Measurements from ENCODE around the gene NEUROG3.
A peak's percentile ranks its signal among the peaks of the same experiment; 100 is the strongest.

NEUROG3 gene, protein sequence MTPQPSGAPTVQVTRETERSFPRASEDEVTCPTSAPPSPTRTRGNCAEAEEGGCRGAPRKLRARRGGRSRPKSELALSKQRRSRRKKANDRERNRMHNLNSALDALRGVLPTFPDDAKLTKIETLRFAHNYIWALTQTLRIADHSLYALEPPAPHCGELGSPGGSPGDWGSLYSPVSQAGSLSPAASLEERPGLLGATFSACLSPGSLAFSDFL

DNA sequence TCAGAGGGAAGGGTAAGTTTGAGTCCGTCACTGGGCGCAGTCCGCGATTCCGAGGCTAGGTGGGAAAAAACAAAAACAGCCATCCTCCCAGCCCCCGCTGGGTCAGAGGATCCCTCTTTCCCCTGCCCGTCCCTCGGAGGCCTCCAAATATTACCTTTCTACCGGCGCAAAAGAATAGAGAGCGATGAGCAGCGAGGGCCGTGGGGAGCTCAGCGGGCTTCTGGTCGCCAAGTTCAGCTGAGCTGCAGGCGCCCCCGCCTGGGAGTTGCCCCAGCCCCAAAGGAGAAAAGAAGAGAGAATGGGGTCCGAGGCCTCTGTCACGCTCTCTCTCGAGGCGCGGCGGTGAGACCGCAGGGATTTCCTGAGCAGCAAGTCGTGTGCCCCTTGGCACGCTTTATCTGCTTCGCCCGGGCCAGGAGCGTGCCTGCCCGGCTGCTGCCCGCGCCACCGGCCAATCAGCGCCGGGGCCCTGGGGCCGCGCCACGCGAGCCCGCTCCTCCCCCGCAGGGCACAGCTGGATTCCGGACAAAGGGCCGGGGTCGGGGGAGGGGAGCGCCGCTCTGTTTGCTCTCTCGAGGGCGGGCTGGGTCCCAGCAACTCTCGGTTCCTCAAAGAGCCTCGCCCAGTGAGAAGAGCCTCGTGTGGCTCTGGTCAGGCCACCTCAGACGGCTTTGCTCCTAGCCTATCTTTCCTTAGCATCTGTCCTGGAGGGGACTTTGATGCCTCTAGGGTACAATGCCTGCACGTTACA, at the start of gene NEUROG3:
Gene NEUROG3 (minus strand): TSS at position 367 of the 751 bp plus-strand sequence. CDS start 379 bp downstream, outside the sequence.
- no peak for DNase-seq (ENCODE audit: low read depth)

DNA sequence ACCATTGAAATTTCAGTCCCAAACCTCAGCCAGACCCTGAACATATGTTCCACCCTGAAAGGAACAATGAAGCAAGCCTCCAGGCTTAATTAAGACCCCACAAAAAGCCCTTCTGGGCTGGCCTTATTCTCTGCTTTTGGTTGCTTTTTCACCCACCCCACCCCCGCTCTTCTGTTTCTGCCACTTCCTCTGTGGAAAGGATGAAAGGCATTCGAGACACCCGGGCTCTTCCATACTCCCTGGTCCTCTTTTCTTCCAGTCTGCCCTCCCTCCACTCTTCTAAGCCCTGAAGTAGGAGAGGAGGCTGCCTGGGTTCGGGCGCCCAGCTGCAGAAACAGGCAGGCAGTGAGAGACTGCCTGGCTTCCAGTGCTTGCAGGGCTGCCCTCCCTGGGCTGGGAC, 47.4 kb upstream of the NEUROG3 start:
- no peak for DNase-seq (ENCODE audit: low read depth)

GRCh38 chr10:69619626-69620025, 46.4 kb upstream of the NEUROG3 start:
- DNase-seq (ENCODE audit: low read depth), result no peak

DNA sequence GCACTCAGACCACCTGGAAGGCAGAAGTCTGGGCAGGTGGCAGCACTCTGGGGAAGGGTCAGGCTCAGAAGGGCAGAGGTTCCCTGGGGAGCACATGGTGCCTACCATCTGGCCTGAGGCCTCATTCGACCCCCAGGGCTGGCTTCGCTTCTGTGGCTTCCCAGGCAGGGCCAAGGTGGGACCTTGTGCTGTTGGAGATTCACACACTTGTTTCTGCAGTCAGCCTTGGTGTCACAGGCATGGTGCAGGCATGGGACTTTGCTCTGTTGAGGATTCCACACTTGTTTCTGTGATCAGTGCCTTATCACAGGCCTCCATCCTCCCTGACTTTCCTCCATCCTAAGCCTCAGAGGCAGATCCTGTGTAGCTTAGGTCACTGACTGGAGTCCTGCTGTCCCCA, 45.5 kb upstream of the NEUROG3 start:
- DNase-seq (ENCODE audit: low read depth), result no peak

GRCh38 chr10:69616358-69616757, 43.1 kb upstream of the NEUROG3 start:
- no peak for DNase-seq (ENCODE audit: low read depth)

DNA sequence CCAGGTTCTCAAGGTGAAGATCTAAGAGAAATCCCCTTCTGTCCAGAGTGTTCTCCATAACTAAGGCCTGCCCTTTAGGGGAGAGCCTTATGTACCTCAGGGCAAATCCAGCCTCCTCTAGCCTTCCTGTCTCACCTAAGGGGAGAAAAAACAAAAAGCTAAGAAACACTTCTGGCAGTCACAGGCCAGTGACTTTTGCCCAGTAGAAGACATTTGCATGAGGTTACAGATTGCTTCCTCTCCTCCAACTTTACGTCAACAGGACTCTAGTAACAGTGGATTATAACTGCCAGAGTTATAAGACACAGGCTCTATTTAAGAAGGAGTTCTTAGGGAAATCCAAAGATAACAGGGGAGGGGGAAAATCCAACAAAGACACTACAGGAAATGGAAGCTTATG, 40.9 kb upstream of the NEUROG3 start:
- DNase-seq (ENCODE audit: low read depth), result no peak

- DNase-seq (ENCODE audit: low read depth), result no peak
Observed at GRCh38 chr10:69612760-69613159, 39.5 kb upstream of the NEUROG3 start.

GRCh38 chr10:69609077-69609476, 35.9 kb upstream of the NEUROG3 start:
- no peak for DNase-seq (ENCODE audit: low read depth)

DNA sequence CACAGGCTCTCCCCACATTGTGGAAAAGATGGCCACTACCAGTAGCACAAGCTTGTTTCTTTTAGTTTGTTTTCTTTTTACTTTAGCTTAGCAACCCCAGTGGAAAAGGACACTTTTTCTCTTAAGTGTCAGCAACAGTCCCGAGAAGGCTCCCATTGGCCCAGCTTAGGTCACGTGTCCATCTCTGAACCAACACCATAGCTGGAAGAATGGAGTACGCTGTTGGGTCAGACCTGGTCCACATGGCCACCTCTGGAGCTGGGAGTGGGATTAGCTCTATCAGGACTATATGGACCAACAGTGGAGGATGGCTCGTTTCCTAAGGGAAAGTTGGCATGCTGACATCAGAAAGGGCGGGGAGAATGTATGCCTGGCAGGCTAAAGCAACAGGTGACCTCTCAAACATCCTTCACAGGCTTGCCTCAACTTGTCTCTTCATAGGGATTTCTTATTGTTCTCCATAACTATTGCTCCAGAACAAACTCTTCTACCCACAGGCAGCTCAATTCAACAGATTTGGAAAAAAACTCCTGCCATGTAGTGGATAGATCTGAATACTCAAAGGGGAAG, 27.6 kb upstream of the NEUROG3 start:
- DNase-seq (ENCODE audit: low read depth), result no peak

GRCh38 chr10:69588358-69588757, 15.1 kb upstream of the NEUROG3 start:
- DNase-seq (ENCODE audit: low read depth), result no peak

DNA sequence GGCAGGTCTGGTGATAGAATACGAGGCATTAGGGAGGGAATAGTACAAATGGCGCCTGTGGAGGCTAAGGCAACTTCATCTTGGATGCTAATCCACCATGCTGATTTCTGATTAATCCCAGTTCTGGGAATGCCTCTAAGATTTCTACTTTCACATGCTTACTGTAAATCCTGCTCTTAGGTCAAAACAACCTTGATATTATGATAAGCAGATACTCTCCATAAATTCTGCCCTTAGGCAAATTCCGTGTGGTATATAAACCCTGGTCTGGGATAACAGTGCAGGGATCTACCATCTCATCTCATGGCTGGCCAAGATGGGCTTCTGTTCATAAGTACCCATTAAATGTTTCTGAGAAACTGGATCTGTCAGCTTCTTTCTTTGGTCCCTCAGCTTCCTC, 11.4 kb upstream of the NEUROG3 start:
- no peak for DNase-seq (ENCODE audit: low read depth)

- DNase-seq (ENCODE audit: low read depth), result no peak
Observed at GRCh38 chr10:69583106-69583505, 9.9 kb upstream of the NEUROG3 start.

DNA sequence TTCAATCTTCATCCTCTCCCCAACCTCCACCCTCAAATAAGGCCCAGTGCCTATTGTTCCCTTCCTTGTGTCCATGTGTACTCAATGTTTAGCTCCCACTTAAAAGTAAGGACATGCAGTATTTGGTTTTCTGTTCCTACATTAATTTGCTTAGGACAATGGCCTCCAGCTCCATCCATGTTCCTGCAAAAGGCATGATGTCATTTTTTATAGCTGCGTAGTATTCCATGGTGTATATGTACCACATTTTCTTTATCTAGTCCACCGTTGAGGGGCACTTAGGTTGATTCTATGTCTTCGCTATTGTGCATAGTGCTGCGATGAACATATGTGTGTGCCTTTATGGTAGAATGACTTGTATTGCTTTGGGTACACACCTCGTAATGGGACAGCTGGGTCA, 7.2 kb upstream of the NEUROG3 start:
- DNase-seq (ENCODE audit: low read depth), result no peak

GRCh38 chr10:69579464-69580060, 6.3 kb upstream of the NEUROG3 start:
- DNase-seq (ENCODE audit: low read depth), result no peak

GRCh38 chr10:69578508-69578991, 5.3 kb upstream of the NEUROG3 start:
- DNase-seq (ENCODE audit: low read depth), result no peak

GRCh38 chr10:69577268-69578232, 4.3 kb upstream of the NEUROG3 start:
- DNase-seq (ENCODE audit: low read depth), result no peak

- no peak for DNase-seq (ENCODE audit: low read depth)
Observed at GRCh38 chr10:69576334-69577011, 3.3 kb upstream of the NEUROG3 start.

DNA sequence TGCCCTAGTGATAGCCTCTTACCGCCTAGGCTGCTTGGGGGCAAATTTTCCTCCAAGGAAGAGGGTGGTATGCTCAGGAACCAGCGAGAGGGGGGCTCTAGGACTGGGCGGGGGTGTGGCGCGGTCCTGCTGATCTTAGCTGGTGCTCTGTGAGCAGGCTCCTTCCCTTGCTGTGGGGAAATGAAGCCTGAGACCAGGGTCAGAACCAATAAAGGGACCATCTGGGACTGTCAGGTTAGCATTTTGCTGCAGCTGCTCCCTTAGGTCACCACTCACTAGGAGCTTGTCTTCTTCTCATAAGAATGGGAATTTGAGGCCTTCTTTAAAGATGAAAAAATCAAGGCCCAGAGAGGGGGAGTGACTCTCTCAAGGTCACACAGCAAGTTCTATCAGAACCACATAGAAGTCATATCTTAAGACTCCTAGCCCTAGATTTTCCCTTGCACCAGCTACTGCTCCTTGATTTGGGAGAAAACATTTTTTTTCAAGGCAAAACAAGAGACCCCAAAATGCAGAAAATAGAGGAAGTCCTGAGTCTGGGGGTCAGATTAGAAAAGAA, 2.0 kb upstream of the NEUROG3 start:
- DNase-seq (ENCODE audit: low read depth), result no peak

DNA sequence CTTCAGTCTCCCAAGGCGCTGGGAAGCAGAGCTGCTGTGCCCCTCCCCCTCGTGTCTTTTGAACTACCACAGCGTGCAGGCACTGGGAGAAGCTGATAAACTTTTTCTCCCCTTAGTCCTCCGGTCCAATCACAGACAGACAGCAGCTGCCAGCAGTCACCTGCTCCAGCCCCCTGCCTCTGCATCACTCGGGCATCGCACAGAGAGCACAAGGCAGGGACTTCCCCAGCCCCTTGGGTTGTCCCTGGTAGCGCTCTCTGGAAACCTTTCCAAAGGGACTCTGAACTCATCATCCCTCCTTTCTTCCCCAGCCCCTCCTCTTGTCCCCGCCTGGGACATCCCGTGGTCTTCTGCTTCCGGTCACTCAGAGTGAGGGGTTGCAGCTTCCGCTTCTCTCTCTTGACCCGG, 1.4 kb upstream of the NEUROG3 start:
- DNase-seq (ENCODE audit: low read depth), result no peak

- DNase-seq (ENCODE audit: low read depth), result peak; percentile 26
Observed at GRCh38 chr10:69572159-69573055, 815 bp downstream of the NEUROG3 start.
